Sigmoid colon (tissue), 7 donors: Measurements from ENCODE around the gene C14orf132. TPM values are rescaled to one million over a fixed set of nuclear protein-coding genes. Genes with fewer than 3 reads are reported as not detected.

ENCODE experiments used
- DNase-seq: peaks from one replicate; pipeline ENCODE4 v3.0.0-alpha.2; 2019
- H3K27ac ChIP-seq, 4 donors: fragments of 200-600 bp; sonication (generic); one replicate each; pipeline ENCODE4 v1.5.1; 2016 to 2019; ENCODE audit warnings: mild to moderate bottlenecking in 1 of 4
- H3K27me3 ChIP-seq, 3 donors: fragments of 200-600 bp; sonication (generic); one replicate each; pipeline ENCODE4 v1.5.1; 2019; ENCODE audit warnings: mild to moderate bottlenecking in 1 of 3
- H3K36me3 ChIP-seq, 4 donors: fragments of 200-600 bp; sonication (generic); one replicate each; pipeline ENCODE4 v1.5.1; 2016 to 2019
- H3K4me1 ChIP-seq, 4 donors: fragments of 200-600 bp; sonication (generic); one replicate each; pipeline ENCODE4 v1.5.1; 2017 to 2019
- H3K4me3 ChIP-seq, 4 donors: fragments of 200-600 bp; sonication (generic); one replicate each; pipeline ENCODE4 v1.5.1; 2017 to 2019; ENCODE audit warnings: mild to moderate bottlenecking in 2 of 4, moderate library complexity in 1 of 4
- H3K9me3 ChIP-seq, 4 donors: fragments of 200-600 bp in 3 of 4; sonication (generic) in 3 of 4; one replicate each; pipeline versions ENCODE4 v1.5.1 to v1.6.1; 2013 to 2019
- EP300 ChIP-seq, 4 donors: sonication (generic); formaldehyde crosslinking; IDR thresholded peaks; one replicate each; pipeline ENCODE4 v1.6.1; 2017; ENCODE audit warnings: antibody characterized with exemption in 4 of 4
- POLR2A ChIP-seq, 2 donors: fragments of 450-650 bp; IDR thresholded peaks; one replicate each; pipeline ENCODE4 v1.6.1; 2016; ENCODE audit warnings: antibody characterized with exemption in 2 of 2, mild to moderate bottlenecking in 2 of 2, moderate library complexity in 2 of 2
- POLR2AphosphoS5 ChIP-seq, 4 donors: sonication (generic); formaldehyde crosslinking; IDR thresholded peaks; one replicate each; pipeline ENCODE4 v1.6.1; 2017; ENCODE audit warnings: antibody characterized with exemption in 4 of 4
- WGBS, 2 donors: extraction: QIAGEN DNeasy Blood & Tissue Kit; methylation state at CpG; one replicate each; pipeline ENCODE4 v1.1.7; 2013; 5-methylcytosine and 5-hydroxymethylcytosine counted together
- intact Hi-C: fragments of 100-400 bp; cut with DNase I; formaldehyde crosslinking; loops from one replicate; pipeline ENCODE4 v1.15.1; 2023
- polyA plus RNA-seq, 3 donors: library from polyadenylated mRNA; stranded (reverse); fragments of 200-250 nt; gene quantifications; one replicate each; pipeline ENCODE4 v1.2.3, GENCODE V29; 2013
- total RNA-seq, 4 donors: library from RNA; depleted of rRNA; stranded (reverse); fragments of >200 nt; gene quantifications; one replicate each; pipeline ENCODE4 v1.1.0, GENCODE V29; 2016
- TF ChIP-seq, protein P1 (sequence below), 4 experiments: fragments of 450-650 bp in 3 of 4; fragments of 200-600 bp in 1 of 4; IDR thresholded peaks; one replicate each; pipeline ENCODE4 v1.5.1; 2016 to 2019; ENCODE audit warnings: antibody characterized with exemption in 4 of 4, mild to moderate bottlenecking in 3 of 4, moderate library complexity in 2 of 4
- donor health status: healthy with polysubstance abuse.
- donor health status: Bipolar disorder and iron deficiency.
- donor health status: healthy.

Gene C14orf132
- total and polyA plus RNA-seq, 7 donors, result 2.4 to 30.4 (median 10.4) TPM

DNA sequence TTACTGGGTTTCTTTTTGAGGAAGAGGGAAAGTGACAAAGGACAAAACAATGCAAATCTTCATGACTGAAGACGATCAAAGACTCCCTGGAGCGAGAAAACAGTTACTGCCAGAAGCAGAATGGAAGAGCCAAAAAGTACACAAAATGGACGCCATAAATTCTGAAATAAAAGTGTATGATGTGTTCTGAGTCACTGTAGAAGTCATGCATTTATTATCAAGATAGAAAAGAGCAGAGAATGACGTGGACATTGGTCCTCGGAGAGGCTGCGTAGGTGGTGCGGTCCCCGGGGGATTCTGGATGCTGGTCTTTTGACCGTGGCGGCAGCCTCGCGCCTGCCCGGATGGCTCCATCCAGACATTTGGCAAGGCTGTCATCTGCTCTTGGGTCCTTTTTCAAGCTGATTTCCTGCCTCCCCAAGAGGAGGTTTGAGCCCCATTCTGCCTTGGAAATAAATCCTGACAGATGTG, 52.8 kb downstream of the C14orf132 start:
- peaks cover 0 to 24% (median 3%) of the 10 kb centered on the region in 4 donors for H3K36me3 ChIP-seq
- DNase-seq, result no peak
- peak overlapping the region in 2 of 4 donors; percentile 39 to 62 for H3K27ac ChIP-seq
- 78 to 83% methylated on average over 13 of the region's 13 CpGs for WGBS, 2 donors
- intact Hi-C loops, result no loop called here
- no peaks in the 10 kb centered on the region for H3K9me3 ChIP-seq
- H3K27me3 ChIP-seq, result no peaks in the 10 kb centered on the region
- no peak overlapping the region for H3K4me3 ChIP-seq
- TF ChIP-seq EP300 (IDR thresholded peaks at IDR 0.05), result no peak
- no peak for TF ChIP-seq POLR2A (IDR thresholded peaks at IDR 0.05)
- peak in 2 of 4 donors; percentile 13 to 35 for TF ChIP-seq POLR2AphosphoS5 (IDR thresholded peaks at IDR 0.05)
- peaks cover 0 to 50% (median 42%) of the 10 kb centered on the region in 4 donors for H3K4me1 ChIP-seq

DNA sequence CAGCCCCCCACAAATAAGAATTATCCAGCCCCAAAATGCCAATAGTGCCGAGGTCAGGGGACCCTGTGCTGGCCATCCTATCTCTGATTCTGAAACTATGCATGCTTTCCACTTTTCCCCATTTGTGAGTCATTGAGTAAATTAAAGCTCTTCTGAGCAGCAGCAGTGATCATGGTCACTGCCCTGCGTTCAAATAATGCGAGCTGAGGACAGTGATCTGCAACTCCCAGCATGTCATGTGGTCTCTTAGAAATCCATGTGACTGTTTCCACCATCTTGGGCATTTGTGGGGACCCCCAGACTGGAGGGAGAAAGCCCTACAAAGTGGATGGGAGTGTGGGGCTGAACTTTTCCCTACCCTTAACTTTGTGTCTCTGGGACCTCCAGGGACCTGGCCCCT, 53.8 kb downstream of the C14orf132 start:
- Histone ChIP-seq H3K27me3 (no peaks in the 10 kb centered on the region), H3K4me3 (no peak overlapping the region), H3K27ac (peak overlapping the region in 1 of 4 donors; percentile 62), H3K36me3 (peaks cover 0 to 15% (median 0%) of the 10 kb centered on the region in 4 donors), H3K9me3 (no peaks in the 10 kb centered on the region), H3K4me1 (peaks cover 0 to 50% (median 42%) of the 10 kb centered on the region in 4 donors)
- DNase-seq, result no peak
- TF ChIP-seq POLR2AphosphoS5 (IDR thresholded peaks at IDR 0.05) (no peak), EP300 (IDR thresholded peaks at IDR 0.05) (no peak), POLR2A (IDR thresholded peaks at IDR 0.05) (no peak)
- TF ChIP-seq, protein P1, sequence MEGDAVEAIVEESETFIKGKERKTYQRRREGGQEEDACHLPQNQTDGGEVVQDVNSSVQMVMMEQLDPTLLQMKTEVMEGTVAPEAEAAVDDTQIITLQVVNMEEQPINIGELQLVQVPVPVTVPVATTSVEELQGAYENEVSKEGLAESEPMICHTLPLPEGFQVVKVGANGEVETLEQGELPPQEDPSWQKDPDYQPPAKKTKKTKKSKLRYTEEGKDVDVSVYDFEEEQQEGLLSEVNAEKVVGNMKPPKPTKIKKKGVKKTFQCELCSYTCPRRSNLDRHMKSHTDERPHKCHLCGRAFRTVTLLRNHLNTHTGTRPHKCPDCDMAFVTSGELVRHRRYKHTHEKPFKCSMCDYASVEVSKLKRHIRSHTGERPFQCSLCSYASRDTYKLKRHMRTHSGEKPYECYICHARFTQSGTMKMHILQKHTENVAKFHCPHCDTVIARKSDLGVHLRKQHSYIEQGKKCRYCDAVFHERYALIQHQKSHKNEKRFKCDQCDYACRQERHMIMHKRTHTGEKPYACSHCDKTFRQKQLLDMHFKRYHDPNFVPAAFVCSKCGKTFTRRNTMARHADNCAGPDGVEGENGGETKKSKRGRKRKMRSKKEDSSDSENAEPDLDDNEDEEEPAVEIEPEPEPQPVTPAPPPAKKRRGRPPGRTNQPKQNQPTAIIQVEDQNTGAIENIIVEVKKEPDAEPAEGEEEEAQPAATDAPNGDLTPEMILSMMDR (IDR thresholded peaks at IDR 0.05), result no peak
- 57 to 78% methylated on average over 3 of the region's 3 CpGs for WGBS, 2 donors
- intact Hi-C loops, result no loop called here

DNA sequence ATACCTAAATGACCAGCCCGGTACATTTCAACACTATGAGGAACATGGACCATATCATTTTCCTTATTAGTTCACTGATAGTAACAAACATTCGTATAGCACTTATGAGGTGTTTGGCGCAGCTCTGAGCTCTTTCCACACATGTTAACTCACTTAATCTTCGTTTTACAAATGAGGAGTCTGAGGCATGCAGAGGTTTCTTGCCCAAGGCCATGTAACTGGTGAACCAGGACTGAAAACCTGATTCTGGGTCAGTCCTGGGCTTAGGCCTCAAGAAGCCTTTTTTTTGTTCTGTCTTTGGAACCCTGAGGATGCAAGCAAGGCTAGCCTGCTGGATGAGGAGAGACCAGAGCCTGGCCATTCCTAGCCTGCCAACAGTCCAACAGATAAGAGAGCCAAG, 55.0 kb downstream of the C14orf132 start:
- DNase-seq, result no peak

GRCh38 chr14:96094656-96095055, 55.5 kb downstream of the C14orf132 start:
- Histone ChIP-seq H3K9me3 (no peaks in the 10 kb centered on the region), H3K4me1 (peaks cover 0 to 50% (median 42%) of the 10 kb centered on the region in 4 donors), H3K27ac (peak overlapping the region in 1 of 4 donors; percentile 62), H3K4me3 (no peak overlapping the region), H3K36me3 (no peaks in the 10 kb centered on the region), H3K27me3 (no peaks in the 10 kb centered on the region)
- DNase-seq, result no peak
- WGBS, 2 donors, result 93% methylated on average over 5 of the region's 5 CpGs
- TF ChIP-seq POLR2AphosphoS5 (IDR thresholded peaks at IDR 0.05) (no peak), POLR2A (IDR thresholded peaks at IDR 0.05) (no peak), EP300 (IDR thresholded peaks at IDR 0.05) (no peak)
- TF ChIP-seq, protein P1 (IDR thresholded peaks at IDR 0.05), result no peak
- intact Hi-C loops, result loop anchor here (5.0 kb wide), 1 partner anchor 57 kb away; the partner anchor contains the start of gene C14orf132

More for the DNA sequence above, 55.0 kb downstream of the C14orf132 start:
- no peak for TF ChIP-seq POLR2AphosphoS5 (IDR thresholded peaks at IDR 0.05)
- TF ChIP-seq, protein P1 (IDR thresholded peaks at IDR 0.05), result no peak
- Histone ChIP-seq H3K9me3 (no peaks in the 10 kb centered on the region), H3K27me3 (no peaks in the 10 kb centered on the region), H3K4me1 (peaks cover 0 to 50% (median 42%) of the 10 kb centered on the region in 4 donors), H3K4me3 (no peak overlapping the region), H3K36me3 (peaks cover 0 to 2% (median 0%) of the 10 kb centered on the region in 4 donors), H3K27ac (peak overlapping the region in 2 of 4 donors; percentile 17 to 62)
- intact Hi-C loops, result no loop called here
- WGBS, 2 donors, result 93% methylated on average over 4 of the region's 4 CpGs

- intact Hi-C loops, result loop anchor here (5.0 kb wide), 1 partner anchor 58 kb away; the partner anchor contains the start of gene C14orf132
- TF ChIP-seq EP300 (IDR thresholded peaks at IDR 0.05), result no peak
- TF ChIP-seq, protein P1 (IDR thresholded peaks at IDR 0.05), result no peak
- no peak for TF ChIP-seq POLR2A (IDR thresholded peaks at IDR 0.05)
- WGBS, 2 donors, result 78 to 79% methylated on average over 3 of the region's 3 CpGs
- no peaks in the 10 kb centered on the region for H3K36me3 ChIP-seq
- H3K27me3 ChIP-seq, result no peaks in the 10 kb centered on the region
- H3K4me1 ChIP-seq, result peaks cover 0 to 47% (median 39%) of the 10 kb centered on the region in 4 donors
- H3K27ac ChIP-seq, result peak overlapping the region in 1 of 4 donors; percentile 26
- H3K4me3 ChIP-seq, result no peak overlapping the region
- H3K9me3 ChIP-seq, result no peaks in the 10 kb centered on the region
- no peak for DNase-seq
Observed at GRCh38 chr14:96095058-96095457, 55.9 kb downstream of the C14orf132 start.
